RKO (cell line): ENCODE measurements around the gene TBC1D19.
"Not testable (repeated sequence)": the region's sequence is repeated elsewhere in the genome, so short reads cannot be mapped to it uniquely, and the experiment has no call there.

Source experiments
- DNase-seq: peaks from one replicate; pipeline ENCODE4 v3.0.0-alpha.2; 2016; ENCODE audit warnings: low spot score

TBC1D19 gene

DNA sequence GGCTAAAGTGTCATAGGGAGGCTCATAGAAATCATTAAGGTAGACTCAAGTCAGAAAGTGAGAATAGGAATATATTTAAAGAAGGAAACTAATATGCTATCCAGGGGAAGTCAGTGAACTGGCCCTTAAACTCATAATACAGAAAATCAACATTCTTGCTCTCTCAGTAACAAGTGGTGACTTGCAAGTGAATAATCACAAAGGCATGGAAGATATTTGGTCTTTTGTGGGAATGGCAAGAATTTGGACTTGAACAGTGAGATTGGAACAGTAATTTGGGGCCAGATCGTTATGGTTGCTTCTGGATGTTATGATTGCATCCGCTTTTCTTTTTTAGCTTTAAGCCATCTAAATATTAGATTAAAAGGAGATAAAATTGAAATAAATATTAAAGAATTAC is 103.8 kb downstream of the TBC1D19 start:
- DNase-seq: peak; percentile 43

DNA sequence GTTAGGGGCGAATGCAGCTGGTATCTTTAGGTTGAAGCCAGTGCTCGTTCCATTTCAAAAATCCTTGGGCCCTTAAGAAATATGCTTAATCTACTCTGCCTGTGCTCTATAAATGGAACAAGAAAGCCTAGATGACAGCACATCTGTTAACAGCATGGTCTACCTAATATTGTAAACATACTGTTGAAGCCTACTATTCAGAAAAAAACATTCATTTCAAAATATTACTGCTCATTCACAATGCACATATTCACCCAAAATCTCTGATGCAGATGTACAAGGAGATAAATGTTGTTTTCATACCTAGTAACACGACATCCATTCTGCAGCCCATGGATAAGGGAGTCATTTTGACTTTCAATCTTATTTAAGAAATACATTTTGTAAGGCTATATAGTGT is 106.6 kb downstream of the TBC1D19 start:
- DNase-seq: no peak

DNA sequence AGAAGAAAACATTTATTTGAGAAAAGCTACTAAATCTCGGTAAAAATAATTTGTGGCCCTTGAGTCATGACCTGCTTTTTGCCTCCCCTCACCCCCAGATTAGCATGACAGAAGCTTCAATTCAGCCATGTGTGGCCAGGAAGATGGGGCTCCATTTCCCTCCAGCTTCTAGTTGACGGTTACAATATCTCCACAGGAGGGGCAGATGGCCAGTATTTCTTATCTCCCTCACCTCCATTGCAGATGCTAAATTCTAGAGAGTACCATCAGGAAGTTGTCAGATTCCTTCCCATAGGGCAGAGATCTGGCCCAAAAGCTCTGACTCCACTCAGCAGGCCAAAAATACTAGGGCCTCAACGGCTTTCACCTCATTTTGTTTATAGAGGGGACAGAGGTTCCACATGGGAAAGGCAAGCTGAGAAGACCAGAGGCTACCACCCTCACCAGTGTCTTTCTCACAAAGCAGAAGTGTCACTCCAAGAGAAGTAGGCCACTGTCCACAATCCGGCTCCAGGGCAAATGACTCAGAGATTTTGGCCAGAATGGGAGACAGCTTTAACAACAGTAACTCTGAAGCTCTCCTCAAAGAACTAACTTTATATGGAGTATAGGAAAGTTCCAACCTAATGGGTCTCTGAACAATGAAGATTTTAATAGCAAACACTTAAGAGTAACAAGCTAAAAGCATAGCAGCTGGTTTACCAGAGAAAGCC is 108.3 kb downstream of the TBC1D19 start:
- no peak for DNase-seq

DNA sequence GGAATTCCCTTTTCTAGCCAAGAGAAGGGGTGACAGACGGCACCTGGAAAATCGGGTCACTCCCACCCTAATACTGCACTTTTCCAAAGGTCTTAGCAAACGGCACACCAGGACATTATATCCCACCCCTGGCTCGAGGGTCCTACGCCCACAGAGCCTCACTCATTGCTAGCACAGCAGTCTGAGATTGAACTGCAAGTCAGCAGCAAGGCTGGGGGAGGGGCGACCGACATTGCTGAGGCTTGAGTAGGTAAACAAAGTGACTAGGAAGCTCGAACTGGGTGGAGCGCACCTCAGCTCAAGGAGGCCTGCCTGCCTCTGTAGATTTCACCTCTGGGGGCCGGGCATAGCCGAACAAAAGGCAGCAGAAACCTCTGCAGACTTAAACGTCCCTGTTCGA is 110.2 kb downstream of the TBC1D19 start:
- not testable (repeated sequence) for DNase-seq

DNA sequence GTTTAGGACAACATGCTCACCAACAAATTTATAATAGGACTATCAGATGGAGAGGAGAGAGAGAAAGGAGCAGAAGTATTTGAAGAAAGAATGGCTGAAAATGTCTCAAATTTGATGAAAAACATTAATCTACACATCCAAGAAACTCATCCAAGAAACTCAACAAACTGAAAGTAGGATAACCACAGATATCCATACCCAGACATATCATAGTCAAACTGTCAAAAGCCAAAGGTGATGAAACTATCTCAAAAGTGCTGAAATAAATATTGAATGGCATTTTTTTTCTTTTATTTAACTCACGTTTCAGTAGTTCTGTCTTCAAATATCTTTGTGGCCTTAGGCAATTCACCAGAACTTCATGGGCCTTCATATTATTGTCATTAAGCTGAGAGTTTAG is 116.2 kb downstream of the TBC1D19 start:
- DNase-seq: no peak

DNA sequence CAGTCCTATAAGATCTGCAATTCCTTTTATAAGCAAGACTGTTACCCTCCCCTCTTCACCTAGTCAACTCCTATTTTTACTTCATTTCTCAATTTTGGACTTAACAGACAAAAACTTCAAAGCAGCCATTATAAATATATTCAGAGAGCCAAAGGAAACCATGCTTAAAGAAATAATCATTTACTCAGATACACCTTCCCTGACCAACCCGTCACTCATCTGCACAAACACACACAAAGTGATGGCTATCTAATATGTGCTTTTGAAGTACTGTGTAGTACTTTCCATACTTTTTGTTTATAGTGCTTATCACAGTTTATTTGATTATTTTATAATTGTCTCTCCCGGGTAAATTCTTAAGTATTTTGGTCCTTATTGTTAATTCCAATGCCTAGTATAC is 117.2 kb downstream of the TBC1D19 start:
- DNase-seq: no peak

DNA sequence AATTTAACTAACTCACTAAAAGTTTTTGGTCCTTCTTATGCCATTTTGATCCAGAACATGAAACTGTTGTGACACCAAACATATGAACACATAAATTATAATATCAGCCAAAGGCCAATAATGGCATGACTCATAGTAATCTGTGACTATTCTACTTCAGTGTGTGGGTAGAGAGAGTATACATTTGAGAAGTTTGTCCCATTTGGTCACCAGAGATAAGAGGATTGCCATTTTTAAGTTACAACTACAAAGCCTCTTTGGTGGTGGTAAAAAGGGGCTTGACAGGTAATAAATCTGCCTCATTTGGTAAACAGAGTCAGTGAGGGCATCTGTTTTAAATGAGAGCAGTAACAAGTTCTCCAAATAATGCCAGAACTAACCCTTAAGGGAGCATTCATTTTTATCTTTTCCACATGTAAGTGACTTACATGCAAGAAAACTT is 117.9 kb downstream of the TBC1D19 start:
- peak; percentile 24 for DNase-seq

DNA sequence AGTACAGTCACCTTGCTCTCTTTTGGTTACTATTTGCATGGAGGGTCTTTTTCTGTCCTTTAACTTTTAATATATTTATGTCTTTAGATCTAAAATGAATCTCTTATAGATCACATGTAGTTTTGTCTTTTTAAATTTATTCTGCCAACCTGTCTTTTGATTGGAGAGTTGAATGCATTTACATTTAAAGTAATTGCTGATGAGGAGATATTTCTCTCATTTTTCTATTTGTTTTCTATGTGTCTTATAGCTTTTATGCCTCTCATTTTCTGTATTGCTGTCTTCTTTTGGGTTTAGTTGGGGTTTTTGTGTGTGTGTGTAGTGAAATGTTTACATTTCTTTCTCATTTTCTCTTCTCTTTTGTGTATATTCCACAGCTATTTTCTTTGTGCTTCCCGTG is 123.5 kb downstream of the TBC1D19 start:
- no peak for DNase-seq

DNA sequence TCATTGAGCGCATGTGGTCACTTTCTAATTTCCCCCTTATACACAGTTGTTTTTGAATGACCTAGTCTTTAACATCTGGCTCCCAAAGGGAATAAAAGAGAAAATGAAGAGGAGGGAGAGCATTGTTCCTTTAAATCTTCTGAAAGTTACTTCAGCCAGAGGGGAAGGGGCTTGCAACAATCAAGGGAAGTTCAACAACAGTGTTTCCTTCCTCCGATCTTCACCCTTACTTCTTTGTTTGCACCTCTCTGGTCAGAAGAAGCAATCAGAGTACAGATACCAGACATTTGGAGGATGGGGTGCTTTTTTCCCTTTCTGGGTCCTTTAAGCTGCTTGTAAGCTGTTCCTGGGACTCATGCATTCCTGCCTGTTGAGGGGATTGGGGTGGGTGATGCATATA is 125.4 kb downstream of the TBC1D19 start:
- no peak for DNase-seq

DNA sequence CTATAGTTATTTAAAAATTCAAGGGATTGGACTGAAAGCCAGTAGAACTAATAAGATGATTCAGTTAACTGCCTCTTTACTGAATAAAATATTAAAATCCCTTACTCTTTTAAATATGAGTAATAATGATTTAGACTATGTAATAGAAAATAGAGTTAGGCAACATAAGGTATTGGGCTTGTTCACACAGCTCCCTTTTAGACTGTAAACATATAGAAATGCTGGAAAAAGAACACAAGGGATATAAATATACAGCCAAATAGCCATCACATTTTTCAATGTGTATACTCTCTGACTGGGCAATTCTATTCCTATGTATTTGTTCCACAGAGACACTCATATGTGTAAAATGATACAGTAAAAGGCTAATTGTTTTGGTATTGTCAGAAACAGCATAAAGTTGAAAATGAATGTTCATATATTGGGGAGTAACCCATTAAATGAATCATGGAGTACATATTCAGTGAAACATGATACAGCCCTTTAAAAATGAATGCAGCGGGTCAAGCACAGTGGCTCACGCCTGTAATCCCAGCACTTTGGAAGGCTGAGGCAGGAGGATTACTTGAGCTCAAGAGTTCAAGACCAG is 129.8 kb downstream of the TBC1D19 start:
- DNase-seq: no peak

DNA sequence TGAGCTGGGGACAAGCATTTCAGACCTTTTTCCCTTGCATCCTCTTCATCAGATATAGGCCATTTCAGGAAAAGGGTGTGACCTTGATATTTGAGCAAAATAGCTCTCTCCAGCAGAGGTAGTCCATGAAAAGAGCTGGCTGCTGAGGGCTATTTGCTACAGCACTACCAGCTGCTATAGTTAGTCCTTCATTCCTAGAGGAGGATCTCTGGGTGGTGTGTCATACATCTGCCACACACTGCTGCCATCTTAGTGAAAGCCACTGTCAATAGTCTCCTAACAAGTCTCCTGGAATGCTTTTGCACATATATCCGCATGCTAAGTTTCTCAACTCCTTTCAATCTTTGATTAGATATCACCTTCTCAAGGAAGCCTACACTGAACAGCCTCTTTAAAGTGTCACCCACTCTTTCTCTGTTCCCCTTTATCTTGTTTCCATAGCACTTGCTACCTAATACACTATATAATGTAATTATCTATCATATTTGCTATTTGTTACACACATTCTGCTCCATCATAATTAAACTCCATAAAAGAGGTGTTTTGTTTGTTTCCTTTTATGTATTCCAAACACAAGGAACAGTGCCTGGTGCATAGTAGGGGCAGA is 131.9 kb downstream of the TBC1D19 start:
- DNase-seq: no peak

DNA sequence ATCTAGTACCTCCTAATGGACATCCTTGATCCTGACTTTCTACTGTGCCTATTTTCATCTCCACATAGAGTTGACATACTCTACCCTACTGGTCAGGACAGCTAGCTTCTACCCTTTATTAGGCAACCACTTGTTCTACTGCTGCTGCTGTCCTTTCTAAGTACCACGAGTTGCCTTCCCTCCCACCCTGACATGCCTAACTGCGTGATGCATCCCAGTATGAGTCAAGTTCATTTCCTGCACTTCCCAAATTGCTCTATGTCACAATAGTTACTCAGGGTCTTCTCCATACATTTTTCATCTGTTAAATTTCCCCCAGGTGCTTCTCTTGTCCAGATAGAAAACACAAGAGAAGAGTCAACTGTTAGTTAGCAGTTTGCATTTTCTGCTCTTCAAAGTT is 133.4 kb downstream of the TBC1D19 start:
- DNase-seq: peak; percentile 85

DNA sequence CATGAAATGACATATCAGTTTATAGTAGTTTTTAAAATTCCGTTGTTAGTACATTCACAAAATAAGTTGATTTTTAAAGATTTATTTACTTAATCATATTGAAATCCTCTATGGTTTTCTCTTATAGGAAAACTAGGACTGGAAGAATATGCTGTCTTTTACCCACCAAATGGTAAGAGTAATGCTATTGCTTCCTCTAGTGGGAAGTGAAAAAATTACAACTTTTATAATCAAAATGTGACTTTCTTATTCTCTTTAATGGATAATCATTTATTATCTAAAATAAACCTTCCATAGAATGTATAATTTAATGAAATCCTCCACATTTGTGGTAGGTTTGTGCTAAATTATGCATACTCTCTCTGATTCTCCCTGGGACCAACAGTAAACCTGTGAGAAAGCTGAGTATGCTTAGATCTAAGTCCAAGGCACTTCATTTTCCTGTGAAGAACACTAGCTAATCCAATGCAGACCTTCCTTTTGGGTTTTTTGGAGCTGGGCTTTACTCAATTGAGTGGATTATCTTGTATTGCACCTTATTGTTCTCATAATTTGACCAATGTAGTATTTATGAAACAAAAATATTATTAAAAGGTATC is 136.2 kb downstream of the TBC1D19 start:
- DNase-seq: peak; percentile 60

DNA sequence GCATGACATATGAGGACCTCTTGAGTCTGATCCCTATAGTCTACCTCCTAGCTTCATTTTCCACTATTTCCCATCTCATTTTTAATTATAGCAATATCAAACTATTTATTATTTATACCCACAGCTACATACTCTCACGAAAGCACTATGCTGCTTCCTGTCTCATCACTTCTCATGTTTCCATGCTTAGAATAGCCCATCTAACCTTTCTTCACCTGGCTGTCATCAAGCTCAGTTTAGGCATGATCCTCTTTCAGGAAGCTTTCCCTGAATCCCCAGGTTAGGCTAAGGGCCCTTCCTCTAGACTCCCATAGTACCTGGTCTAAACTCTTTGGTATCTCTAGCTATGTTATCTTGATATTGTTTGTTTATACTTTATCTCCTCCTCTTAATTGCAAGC is 137.8 kb downstream of the TBC1D19 start:
- no peak for DNase-seq

DNA sequence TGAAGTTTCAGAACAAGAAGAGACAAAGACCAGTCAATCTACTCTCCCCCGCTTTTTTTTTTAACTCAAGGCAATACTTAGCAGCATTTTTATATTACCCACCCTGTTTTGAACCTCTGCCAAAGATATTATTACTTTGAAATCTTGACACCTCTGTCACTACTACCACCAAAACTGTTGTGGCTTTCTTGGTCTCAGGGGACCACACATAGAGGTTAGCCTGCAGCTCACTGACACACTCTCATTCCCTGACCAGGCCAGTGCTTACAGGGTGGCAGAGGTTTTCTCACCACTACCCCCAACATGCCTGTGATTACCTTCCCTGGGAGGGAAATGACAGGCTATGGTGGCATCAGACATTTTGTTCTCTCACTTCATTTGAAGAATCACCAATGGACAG is 139.3 kb downstream of the TBC1D19 start:
- DNase-seq: no peak

DNA sequence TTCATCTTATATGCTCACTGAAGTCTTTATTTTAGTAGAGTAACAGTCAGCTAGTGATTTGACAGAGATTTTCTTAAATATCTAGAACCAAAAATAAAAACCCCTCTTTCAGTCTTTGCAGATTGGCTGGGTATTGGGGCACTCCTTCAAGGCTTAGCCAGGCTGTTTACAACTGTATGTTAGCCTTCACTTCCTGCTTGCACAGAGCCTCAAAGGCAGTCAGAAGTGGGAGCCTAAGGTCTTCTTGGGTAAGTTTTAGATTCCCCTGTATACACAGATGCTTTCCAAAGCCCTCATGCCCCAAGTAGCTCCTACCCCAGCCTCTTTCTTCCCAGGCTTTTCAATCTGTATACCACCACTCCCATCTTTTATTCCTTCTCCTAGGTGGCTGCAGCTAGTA is 140.7 kb downstream of the TBC1D19 start:
- DNase-seq: no peak

DNA sequence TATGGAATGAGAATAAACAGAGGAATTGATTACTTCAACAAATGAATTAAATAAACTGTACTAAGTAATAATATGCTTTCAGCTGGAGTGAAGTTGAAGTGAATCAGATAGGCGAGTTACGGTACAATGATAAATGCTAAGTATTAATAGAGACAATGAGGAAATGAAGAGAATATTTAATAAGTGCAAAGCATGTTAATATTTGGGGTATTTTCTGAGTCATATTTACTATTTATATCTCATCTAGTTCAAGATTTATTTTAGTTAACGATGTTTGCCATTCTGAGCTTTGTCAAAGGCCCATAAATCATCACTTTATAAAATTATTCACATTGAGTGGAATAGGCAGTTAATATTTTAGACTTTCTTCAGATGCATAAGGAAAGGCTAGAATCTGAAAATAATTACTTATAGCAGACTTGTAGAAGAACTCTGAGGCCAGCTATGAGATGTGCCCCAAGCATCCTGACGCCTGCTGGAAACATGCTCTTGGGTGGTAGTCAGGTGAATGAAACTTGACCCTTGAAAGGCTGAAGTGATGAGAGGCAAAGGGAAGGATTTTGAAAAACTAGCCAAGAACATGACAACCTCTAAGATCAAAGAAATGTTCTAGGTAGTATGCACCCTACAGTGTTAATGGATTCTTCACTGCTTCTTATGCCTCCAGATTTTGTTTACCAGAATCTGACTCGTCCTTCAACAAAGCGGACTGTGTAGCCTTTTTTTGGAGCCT is 142.9 kb downstream of the TBC1D19 start:
- DNase-seq: no peak

DNA sequence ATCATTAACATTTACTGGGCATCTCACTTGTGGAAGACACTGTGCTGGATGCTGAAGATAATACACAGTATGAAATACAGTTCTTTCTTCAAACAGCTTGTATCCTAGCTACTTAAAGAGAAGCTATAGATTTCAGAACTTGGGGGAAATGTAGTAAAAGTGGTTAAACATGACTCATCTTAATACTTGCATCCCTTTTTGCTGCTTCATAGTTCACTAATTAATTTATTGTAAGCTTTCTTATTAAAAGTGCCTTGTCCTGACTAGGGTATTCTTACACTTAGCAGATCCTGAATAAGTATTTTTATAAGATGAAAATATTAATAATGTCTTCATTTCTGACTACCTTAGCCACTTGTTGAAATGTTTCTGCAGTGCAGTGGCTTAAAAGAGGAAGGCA is 144.0 kb downstream of the TBC1D19 start:
- DNase-seq: no peak

DNA sequence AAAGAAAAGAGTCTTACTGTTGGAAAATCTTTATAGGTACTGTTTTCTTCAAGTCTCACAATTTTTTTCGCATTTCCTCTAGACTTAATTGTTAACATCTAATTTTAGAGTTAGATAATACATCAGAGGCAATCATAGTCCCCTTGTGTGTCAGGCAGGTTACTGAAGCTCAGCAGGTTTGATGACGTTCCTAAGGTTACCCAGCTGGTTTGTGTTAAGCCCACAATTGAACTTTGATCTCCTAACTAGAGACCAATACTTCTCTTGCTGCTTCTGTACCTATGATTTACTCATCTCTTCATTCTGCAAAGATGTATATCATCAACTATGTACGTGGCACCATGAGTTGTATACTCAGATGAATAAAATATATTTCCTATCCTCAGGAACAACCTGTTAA is 145.1 kb downstream of the TBC1D19 start:
- DNase-seq: no peak

DNA sequence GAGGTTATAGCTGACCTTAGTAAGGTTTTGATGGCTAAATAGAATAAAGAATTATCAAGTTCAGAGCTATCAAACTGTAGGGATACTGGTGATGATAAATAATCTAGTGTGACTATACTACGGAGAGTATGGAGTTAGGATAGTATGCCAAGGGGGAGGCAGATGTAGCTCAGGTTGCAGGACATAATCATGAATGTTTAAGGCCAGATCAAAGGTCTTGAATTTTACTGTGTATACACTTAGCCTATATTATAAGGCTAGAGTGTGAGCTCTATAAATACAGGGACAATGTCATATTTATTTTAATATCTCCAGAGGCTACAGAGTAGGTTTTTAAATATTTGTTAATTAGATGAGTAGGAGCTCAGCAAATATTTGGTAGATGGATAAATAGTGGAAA is 145.7 kb downstream of the TBC1D19 start:
- no peak for DNase-seq

DNA sequence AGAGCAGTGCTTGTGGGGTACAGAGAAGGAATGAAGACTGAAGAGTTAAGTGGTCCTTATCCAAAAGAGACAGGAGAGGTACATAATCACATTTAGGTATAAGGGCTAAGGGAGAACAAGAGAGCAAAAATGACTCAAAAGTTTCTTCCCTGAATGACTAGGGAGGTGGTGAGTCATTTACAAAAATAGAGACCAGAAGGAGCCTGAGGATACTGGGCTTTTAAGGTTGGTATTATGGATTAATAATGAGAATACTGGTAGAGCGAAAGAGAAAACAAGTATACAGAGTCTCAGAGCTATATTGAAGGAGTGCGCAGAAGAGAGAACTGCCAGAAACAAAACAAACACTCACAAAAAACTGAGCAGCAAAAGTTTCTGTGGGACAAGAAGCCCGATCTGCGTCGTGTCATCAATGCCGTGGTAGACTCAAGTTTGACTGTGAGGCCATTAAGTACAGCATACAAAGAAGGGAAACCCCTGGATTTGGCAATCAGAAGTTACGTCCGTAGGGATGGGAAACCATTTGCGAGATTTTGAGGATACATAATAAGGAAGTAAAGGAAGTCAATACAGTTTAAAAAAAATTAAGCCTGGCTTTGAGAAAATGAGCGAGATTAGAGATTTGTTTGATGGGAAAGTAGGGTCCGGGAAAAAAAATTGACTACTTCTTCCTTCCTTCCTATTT is 147.6 kb downstream of the TBC1D19 start:
- peak; percentile 5 for DNase-seq

DNA sequence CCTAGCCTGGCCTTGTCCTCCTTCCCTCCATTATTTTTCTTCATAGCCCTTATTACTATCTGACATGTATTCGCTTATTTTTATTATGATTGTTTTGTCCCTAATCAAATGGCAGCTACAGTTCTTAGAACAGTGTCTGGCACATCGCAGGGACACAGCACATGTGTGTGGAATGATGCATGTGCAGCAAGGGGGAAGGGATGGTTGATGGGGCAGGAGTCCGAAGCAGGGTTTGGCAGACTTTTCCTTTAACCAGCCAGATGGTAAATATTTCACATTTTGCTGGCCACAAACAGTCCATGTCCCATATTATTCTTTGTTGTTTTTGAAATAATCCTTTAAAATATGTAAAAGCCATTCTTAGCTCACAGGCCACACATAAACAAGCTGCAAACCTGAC is 148.5 kb downstream of the TBC1D19 start:
- DNase-seq: no peak
